Activated T-helper 1 cell treated with anti-CD3 and anti-CD28 coated beads, Interleukin-12 subunit alpha, Interleukin-12 subunit beta, Interleukin-2, Interleukin-4 antibody, amounts not matched to agents 30 ng/mL and 10 ng/mL and 1 ng/mL, durations not matched to agents 14 hours and 24 hours and 36 hours (primary cell): ENCODE results near the gene IL23R. TPM values are rescaled to one million over a fixed set of nuclear protein-coding genes. Genes with fewer than 3 reads are reported as not detected.

ENCODE experiments used
- DNase-seq: peaks from one replicate; pipeline ENCODE4 v3.0.0; 2021; ENCODE audit warnings: low spot score
- H3K27ac Mint-ChIP-seq: one replicate; pipeline ENCODE4 v1.8.0; 2021; ENCODE audit warnings: mild to moderate bottlenecking, mixed read lengths
- H3K27me3 Mint-ChIP-seq: one replicate; pipeline ENCODE4 v1.8.0; 2022; ENCODE audit warnings: mild to moderate bottlenecking, moderate library complexity, mixed read lengths; ENCODE audit not compliant: insufficient read depth
- H3K36me3 Mint-ChIP-seq: one replicate; pipeline ENCODE4 v1.8.0; 2021; ENCODE audit warnings: low read depth, mixed read lengths
- H3K4me1 Mint-ChIP-seq: one replicate; pipeline ENCODE4 v1.8.0; 2021; ENCODE audit warnings: low read depth, mixed read lengths
- H3K4me3 Mint-ChIP-seq: one replicate; pipeline ENCODE4 v1.8.0; 2021; ENCODE audit warnings: mild to moderate bottlenecking, moderate library complexity, mixed read lengths
- H3K9me3 Mint-ChIP-seq: one replicate; pipeline ENCODE4 v1.8.0; 2021; ENCODE audit warnings: mixed read lengths
- intact Hi-C: fragments of 100-400 bp; cut with micrococcal nuclease; formaldehyde crosslinking; loops from one replicate; pipeline ENCODE4 v1.15.1; 2024
- total RNA-seq: library from RNA; stranded (reverse); gene quantifications from 2 replicates; pipeline ENCODE4 v1.2.3, GENCODE V29; 2022

IL23R gene
- total RNA-seq, 1 donor from 2014 or later, result 13.3 TPM

DNA sequence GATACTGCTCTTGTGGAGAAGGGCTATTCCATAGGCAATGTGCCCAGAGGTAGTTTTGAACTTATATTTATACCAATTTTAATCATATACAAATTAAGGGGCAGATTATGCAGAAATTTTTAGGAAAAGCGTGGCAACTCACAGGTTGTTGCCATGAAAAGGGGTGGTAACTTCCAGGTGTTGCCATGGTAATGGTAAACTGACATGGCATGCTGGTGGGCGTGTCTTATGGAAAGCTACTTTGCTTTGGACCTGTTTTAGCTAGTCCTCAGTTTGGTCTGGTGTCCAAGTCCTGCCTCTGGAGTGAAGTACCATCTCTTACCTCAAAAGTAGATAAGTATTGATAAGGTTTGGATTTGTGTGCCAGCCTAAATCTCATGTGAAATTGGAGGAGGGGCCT, 7.9 kb upstream of the IL23R start:
- intact Hi-C loops, result no loop called here
- peaks cover 10% of the 10 kb centered on the region for H3K9me3 Mint-ChIP-seq
- no peak for DNase-seq
- peaks cover 39% of the 10 kb centered on the region for H3K4me1 Mint-ChIP-seq
- no peaks in the 10 kb centered on the region for H3K27me3 Mint-ChIP-seq
- peaks cover 14% of the 10 kb centered on the region for H3K36me3 Mint-ChIP-seq
- H3K27ac Mint-ChIP-seq, result peak overlapping the region; percentile 62
- H3K4me3 Mint-ChIP-seq, result no peak overlapping the region

DNA sequence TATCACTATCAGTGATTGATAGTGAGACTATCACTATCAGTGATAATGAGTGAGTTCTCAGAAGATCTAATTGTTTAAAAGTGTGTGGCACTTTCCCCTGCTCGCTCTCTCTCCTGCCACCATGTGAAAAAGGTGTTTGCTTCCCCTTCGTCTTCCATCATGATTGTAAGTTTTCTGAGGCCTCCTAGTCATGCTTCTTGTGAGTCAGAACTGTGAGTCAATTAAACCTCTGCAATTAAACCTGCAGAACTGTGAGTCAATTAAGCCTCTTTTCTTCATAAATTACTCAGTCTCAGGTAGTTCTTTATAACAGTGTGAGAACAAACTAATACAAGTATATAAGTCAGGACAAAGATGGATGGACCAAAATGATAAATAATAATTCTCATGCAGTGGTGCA, 7.0 kb upstream of the IL23R start:
- intact Hi-C loops, result loop anchor here (1.0 kb wide), 4 partner anchors 10 to 53 kb away; no protein-coding TSS in a partner anchor
- Mint-ChIP-seq H3K4me1 (peaks cover 46% of the 10 kb centered on the region), H3K27me3 (no peaks in the 10 kb centered on the region), H3K27ac (peak overlapping the region; percentile 88), H3K36me3 (peaks cover 14% of the 10 kb centered on the region), H3K4me3 (no peak overlapping the region), H3K9me3 (peaks cover 7% of the 10 kb centered on the region)
- no peak for DNase-seq

DNA sequence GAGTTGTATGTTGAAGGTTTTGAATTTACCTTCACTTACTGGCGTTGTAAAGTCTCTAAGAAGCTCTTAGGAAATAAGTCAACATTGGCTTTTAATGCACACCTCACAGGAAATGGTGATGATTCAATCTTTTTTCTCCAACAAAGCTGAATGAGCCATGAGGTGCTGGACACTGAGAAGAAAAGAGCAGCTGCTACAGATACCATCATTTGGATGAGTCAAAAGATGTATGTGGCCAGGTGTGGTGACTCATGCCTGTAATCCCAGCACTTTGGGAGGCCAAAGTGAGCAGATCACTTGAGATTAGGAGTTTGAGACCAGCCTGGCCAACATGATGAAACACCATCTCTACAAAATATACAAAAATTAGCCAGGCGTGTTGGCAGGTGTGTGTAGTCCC, 3.3 kb upstream of the IL23R start:
- H3K27ac Mint-ChIP-seq, result peak overlapping the region; percentile 93
- H3K27me3 Mint-ChIP-seq, result no peaks in the 10 kb centered on the region
- peak; percentile 62 for DNase-seq
- H3K4me3 Mint-ChIP-seq, result peak overlapping the region; percentile 55
- peaks cover 65% of the 10 kb centered on the region for H3K4me1 Mint-ChIP-seq
- intact Hi-C loops, result loop anchor here (1.0 to 2.0 kb wide), 5 partner anchors 8 to 1350 kb away; no protein-coding TSS in a partner anchor
- H3K9me3 Mint-ChIP-seq, result peaks cover 5% of the 10 kb centered on the region
- peaks cover 9% of the 10 kb centered on the region for H3K36me3 Mint-ChIP-seq

DNA sequence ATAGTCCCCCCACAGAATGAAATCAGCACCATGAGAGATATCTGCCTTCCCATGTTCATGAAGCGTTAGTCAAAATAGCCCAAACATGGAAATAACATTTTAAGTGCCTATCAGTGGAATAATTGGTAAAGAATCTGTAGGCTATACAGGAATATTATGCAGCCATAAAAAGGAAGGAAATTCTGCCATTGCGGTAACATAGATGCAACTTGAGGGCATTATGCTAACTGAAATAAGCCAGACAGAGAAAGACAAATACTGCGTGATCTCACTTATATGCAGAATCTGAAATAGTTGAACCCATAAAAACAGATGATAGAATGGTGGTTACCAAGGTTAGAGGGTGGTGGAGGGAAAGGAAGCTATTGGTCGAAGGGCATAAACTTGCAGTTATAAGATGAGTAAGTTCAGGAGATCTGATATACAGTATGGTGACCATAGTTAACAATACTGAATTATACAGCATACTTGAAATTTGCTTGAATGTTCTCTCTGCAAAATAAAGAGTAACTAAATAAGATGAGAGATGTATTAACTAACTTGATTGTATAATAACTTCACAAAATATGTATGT, 699 bp upstream of the IL23R start:
- H3K9me3 Mint-ChIP-seq, result peaks cover 5% of the 10 kb centered on the region
- H3K4me1 Mint-ChIP-seq, result peaks cover 71% of the 10 kb centered on the region
- no peaks in the 10 kb centered on the region for H3K27me3 Mint-ChIP-seq
- DNase-seq, result no peak
- H3K27ac Mint-ChIP-seq, result peak overlapping the region; percentile 87
- intact Hi-C loops, result loop anchor here (1.0 kb wide), 4 partner anchors 9 to 109 kb away; no protein-coding TSS in a partner anchor
- peaks cover 10% of the 10 kb centered on the region for H3K36me3 Mint-ChIP-seq
- H3K4me3 Mint-ChIP-seq, result peak overlapping the region; percentile 24

DNA sequence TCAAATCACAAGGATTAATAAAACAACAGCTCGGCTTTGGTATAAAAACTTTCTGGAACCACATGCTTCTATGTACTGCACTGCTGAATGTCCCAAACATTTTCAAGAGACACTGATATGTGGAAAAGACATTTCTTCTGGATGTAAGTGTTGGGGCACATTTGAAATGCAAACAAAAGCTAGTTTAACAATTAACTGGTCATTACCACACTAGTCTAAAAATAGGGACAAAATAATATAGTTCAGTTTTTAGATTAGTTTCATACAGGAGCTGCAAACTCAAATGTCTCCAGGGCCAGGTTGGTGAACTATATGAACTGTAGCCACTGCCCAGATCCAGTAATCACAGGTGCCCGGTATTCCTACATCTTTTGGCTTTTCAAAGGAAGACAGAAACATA, 3.2 kb downstream of the IL23R start:
- H3K36me3 Mint-ChIP-seq, result peaks cover 19% of the 10 kb centered on the region

DNA sequence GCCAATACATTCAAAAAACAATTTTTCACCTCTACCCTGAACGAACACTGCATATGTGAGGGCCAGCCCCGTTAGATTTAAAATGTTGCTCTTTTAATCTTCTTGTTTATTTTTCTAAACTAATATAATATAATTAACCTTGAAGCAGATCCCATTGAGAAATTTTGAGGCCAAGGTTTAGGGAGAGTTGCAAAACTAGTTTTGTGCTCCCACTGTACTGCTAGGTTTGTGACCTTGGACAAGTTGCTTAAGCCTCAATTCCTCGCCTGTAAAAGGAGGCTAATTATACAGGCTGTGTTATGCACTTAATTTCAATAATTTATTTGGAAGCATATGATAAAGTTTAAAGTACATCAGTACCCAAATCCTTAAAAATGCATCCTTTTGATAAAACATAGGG, 3.7 kb downstream of the IL23R start:
- peaks cover 7% of the 10 kb centered on the region for H3K9me3 Mint-ChIP-seq
- DNase-seq, result no peak
- H3K27ac Mint-ChIP-seq, result peak overlapping the region; percentile 74
- intact Hi-C loops, result loop anchor here (5.0 to 10.0 kb wide), 7 partner anchors 117 to 1775 kb away; no protein-coding TSS in a partner anchor
- peaks cover 22% of the 10 kb centered on the region for H3K36me3 Mint-ChIP-seq
- H3K27me3 Mint-ChIP-seq, result no peaks in the 10 kb centered on the region
- peak overlapping the region; percentile 74 for H3K4me3 Mint-ChIP-seq
- H3K4me1 Mint-ChIP-seq, result peaks cover 88% of the 10 kb centered on the region

More for the DNA sequence above, 3.2 kb downstream of the IL23R start:
- H3K27ac Mint-ChIP-seq, result peak overlapping the region; percentile 74
- peak overlapping the region; percentile 74 for H3K4me3 Mint-ChIP-seq
- intact Hi-C loops, result no loop called here
- no peak for DNase-seq
- peaks cover 88% of the 10 kb centered on the region for H3K4me1 Mint-ChIP-seq
- peaks cover 5% of the 10 kb centered on the region for H3K9me3 Mint-ChIP-seq
- H3K27me3 Mint-ChIP-seq, result no peaks in the 10 kb centered on the region

DNA sequence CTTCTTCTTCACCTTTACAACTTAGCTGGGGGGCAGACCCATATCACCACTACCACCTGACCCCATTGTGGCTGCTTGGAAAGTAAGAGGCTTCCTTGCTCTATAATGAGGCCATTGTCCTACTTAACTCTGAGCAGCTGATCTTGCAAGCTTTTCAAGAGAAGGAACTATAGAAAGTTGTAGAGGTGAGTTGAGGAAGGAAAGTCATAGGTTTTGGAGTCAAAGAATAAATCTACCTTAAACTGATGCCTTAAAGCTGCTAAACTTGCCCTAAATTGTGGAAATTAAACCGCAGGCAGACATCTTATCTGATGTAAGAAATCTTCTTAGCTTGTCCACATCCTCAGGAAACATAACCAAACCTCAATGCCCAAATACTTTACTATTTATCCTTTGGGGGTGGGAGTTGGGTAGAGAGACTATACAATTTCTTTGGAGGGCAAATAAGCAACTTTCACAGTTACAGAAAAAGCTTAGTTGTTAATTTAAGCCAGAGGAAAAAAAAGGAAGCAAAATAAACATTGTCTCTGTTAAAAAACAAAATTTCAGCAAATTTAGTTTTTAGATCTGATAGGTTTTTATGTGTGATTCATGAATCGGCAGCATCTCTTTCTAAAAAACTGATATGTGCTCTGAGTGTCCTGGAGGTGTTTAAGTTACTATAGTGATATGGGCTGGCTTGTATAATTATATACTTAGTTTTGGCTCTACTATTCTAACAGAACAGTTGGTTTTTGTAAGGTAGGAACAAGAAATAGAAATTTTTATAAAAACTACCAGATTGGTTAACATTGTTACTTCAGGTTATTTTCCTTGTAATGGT, 4.7 kb downstream of the IL23R start:
- Mint-ChIP-seq H3K36me3 (peaks cover 27% of the 10 kb centered on the region), H3K27me3 (no peaks in the 10 kb centered on the region), H3K4me3 (peak overlapping the region; percentile 85), H3K27ac (peak overlapping the region; percentile 99), H3K9me3 (peaks cover 12% of the 10 kb centered on the region), H3K4me1 (peaks cover 90% of the 10 kb centered on the region)
- intact Hi-C loops, result loop anchor here (1.0 to 10.0 kb wide), 9 partner anchors 8 to 1776 kb away; no protein-coding TSS in a partner anchor
- peak; percentile 38 for DNase-seq

DNA sequence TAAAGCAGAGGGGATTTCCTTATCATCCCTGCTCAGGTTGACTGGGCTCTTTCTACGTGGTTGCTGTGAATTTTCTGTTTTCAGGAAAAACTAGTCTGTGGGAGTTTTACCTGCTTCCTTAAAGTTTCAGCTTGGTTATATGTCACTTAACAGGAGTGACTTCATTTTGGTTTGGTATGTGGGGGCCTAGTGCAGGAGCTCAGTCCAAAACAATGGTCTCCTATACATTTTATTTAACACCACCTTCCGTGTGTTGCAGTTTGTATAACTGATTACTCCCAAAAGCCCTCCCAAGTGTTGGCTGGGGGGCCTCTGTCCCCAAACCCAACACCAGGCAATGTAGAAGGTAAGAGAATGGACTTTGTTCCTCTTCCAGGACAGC, 5.3 kb downstream of the IL23R start:
- Mint-ChIP-seq H3K27ac (peak overlapping the region; percentile 99), H3K9me3 (peaks cover 14% of the 10 kb centered on the region), H3K4me3 (peak overlapping the region; percentile 85), H3K4me1 (peaks cover 88% of the 10 kb centered on the region), H3K36me3 (peaks cover 29% of the 10 kb centered on the region), H3K27me3 (no peaks in the 10 kb centered on the region)
- DNase-seq, result no peak
- intact Hi-C loops, result loop anchor here (1.0 to 10.0 kb wide), 9 partner anchors 8 to 1777 kb away; no protein-coding TSS in a partner anchor

DNA sequence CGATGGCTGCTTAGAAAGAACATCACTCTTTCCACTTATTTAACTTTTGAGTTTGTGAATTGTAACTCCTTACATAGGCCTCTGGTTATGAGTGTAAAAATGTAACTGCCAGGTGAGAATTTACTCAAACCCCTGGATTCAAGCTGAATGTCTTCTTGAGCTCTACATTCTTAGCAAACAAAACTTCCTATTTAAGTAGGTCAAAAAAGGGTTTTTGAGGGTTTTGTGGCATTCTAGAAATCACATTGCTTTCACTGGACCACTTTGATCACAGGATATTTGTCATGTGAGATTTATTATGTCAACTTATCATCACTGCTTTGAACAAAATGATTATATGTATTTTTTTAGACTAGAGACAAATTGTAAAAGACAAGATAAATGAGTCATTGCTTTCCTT, 5.7 kb downstream of the IL23R start:
- H3K27ac Mint-ChIP-seq, result peak overlapping the region; percentile 99
- peak overlapping the region; percentile 85 for H3K4me3 Mint-ChIP-seq
- intact Hi-C loops, result loop anchor here (1.0 to 10.0 kb wide), 13 partner anchors 9 to 1777 kb away; no protein-coding TSS in a partner anchor
- peaks cover 14% of the 10 kb centered on the region for H3K9me3 Mint-ChIP-seq
- no peak for DNase-seq
- peaks cover 29% of the 10 kb centered on the region for H3K36me3 Mint-ChIP-seq
- H3K4me1 Mint-ChIP-seq, result peaks cover 88% of the 10 kb centered on the region
- no peaks in the 10 kb centered on the region for H3K27me3 Mint-ChIP-seq

DNA sequence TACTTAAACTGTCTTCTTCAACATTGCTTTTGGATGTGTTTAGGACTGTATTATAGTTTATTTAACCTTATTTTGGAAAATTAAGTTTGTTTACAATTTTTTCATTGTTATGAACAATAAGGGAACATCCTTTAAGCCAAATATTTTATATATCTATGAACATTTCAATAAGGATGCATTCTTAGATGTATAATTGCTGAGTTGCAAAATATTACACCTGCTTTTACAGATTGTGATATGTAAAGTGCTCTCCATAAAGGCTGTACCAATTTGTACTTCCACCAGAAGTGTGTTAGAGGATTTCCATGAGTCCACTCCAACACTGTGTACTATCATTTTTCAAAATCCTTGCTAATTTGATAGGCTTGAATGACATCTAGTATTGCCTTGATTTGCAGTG, 7.7 kb downstream of the IL23R start:
- intact Hi-C loops, result loop anchor here (1.0 to 10.0 kb wide), 10 partner anchors 8 to 1779 kb away; partner anchors contain the start of genes IL23R and SERBP1
- no peaks in the 10 kb centered on the region for H3K27me3 Mint-ChIP-seq
- no peak overlapping the region for H3K4me3 Mint-ChIP-seq

DNA sequence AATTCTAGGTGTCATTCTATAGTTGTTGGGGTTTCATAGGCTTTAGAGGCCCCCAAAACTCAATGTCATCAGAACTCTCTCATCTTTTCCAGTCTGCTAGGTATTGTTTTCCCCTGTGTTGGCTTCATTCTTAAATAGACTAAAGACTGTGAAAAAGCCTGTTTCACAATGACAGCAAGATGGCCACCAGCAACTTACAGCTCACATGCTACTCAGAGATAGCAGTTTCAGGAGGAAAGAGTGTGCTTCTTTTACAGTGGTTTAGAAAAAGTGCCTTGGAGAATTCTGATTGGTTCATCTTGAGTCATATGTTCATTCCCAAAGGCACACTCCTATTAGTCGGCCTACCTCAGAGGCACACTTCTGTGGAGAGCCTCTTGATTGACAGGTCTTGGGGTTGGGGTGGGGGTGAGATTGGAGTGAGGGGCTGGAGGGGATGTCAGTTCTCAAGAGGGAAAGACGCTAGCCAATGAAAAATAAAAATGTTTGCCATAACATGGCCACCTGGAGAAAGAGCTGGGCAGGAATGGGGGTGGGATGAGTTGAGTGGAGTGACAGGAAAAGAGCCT, 8.5 kb downstream of the IL23R start:
- no peaks in the 10 kb centered on the region for H3K27me3 Mint-ChIP-seq
- intact Hi-C loops, result loop anchor here (1.0 to 10.0 kb wide), 12 partner anchors 8 to 1780 kb away; partner anchors contain the start of genes IL23R and SERBP1
- H3K36me3 Mint-ChIP-seq, result peaks cover 45% of the 10 kb centered on the region
- DNase-seq, result no peak
- H3K4me3 Mint-ChIP-seq, result peak overlapping the region; percentile 76
- peak overlapping the region; percentile 98 for H3K27ac Mint-ChIP-seq
- peaks cover 14% of the 10 kb centered on the region for H3K9me3 Mint-ChIP-seq
- peaks cover 68% of the 10 kb centered on the region for H3K4me1 Mint-ChIP-seq

More for the DNA sequence above, 7.7 kb downstream of the IL23R start:
- no peak for DNase-seq
- peaks cover 69% of the 10 kb centered on the region for H3K4me1 Mint-ChIP-seq
- peaks cover 14% of the 10 kb centered on the region for H3K9me3 Mint-ChIP-seq
- H3K27ac Mint-ChIP-seq, result peak overlapping the region; percentile 83
- H3K36me3 Mint-ChIP-seq, result peaks cover 37% of the 10 kb centered on the region

DNA sequence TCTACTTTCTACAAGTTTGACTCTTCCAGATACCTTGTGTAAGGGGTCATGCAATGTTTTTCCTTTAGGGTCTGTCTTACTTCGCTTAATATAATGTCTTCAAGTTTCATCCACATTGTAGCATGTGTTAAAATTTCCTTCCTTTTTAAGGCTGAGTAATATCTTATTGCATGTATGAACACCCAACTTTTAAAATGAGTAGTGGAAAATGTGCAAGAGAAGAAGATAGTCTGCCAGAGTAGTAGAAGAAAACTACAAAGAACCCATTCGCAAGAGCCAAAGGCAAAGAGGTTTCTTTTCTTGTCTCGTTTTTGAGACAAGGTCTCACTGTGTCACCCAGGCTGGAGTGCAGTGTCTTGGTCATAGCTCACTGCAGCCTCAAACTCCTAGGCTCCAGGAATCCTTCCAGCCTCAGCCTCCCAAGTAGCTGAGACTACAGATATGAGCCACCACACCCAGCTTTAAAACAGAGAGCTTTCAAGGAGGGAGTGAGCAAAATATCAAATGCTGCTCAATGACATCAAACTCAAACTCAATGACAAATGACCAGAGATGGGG, 9.4 kb downstream of the IL23R start:
- intact Hi-C loops, result loop anchor here (1.0 to 10.0 kb wide), 4 partner anchors 15 to 1781 kb away; partner anchors contain the start of gene SERBP1

More for the DNA sequence above, 9.4 kb downstream of the IL23R start:
- peak overlapping the region; percentile 76 for H3K4me3 Mint-ChIP-seq
- DNase-seq, result no peak
- peak overlapping the region; percentile 98 for H3K27ac Mint-ChIP-seq
- H3K27me3 Mint-ChIP-seq, result no peaks in the 10 kb centered on the region
- peaks cover 14% of the 10 kb centered on the region for H3K9me3 Mint-ChIP-seq
- H3K36me3 Mint-ChIP-seq, result peaks cover 45% of the 10 kb centered on the region
- peaks cover 67% of the 10 kb centered on the region for H3K4me1 Mint-ChIP-seq
